Central memory CD8-positive, alpha-beta T cell (primary cell): ENCODE data around the gene HSCB.

Source experiments
- ATAC-seq: fragments of 150-1000 bp; cut with Tn5 transposase; replicated peaks from 2 replicates; pipeline ENCODE4 v1.10.0; 2022; ENCODE audit warnings: mild to moderate bottlenecking, moderate FRiP score, moderate number of reproducible peaks; ENCODE audit not compliant: poor library complexity, severe bottlenecking; ENCODE audit errors: extremely low read depth
- DNase-seq, 2 donors: peaks; one replicate each; pipeline ENCODE4 v3.0.0; 2021; ENCODE audit warnings: low spot score in 2 of 2
- H3K27ac Mint-ChIP-seq: one replicate; pipeline ENCODE4 v1.8.0; 2022; ENCODE audit warnings: low read depth, mild to moderate bottlenecking, moderate library complexity, mixed read lengths
- H3K27me3 Mint-ChIP-seq: one replicate; pipeline ENCODE4 v1.8.0; 2022; ENCODE audit warnings: mixed read lengths
- H3K36me3 Mint-ChIP-seq: one replicate; pipeline ENCODE4 v1.8.0; 2022; ENCODE audit warnings: mild to moderate bottlenecking, moderate library complexity, mixed read lengths; ENCODE audit not compliant: insufficient read depth
- H3K4me1 Mint-ChIP-seq: one replicate; pipeline ENCODE4 v1.8.0; 2022; ENCODE audit warnings: mixed read lengths
- H3K4me3 Mint-ChIP-seq: one replicate; pipeline ENCODE4 v1.8.0; 2022; ENCODE audit warnings: mild to moderate bottlenecking, moderate library complexity, mixed read lengths
- H3K9me3 Mint-ChIP-seq: one replicate; pipeline ENCODE4 v1.8.0; 2022; ENCODE audit warnings: mixed read lengths

The HSCB gene

DNA sequence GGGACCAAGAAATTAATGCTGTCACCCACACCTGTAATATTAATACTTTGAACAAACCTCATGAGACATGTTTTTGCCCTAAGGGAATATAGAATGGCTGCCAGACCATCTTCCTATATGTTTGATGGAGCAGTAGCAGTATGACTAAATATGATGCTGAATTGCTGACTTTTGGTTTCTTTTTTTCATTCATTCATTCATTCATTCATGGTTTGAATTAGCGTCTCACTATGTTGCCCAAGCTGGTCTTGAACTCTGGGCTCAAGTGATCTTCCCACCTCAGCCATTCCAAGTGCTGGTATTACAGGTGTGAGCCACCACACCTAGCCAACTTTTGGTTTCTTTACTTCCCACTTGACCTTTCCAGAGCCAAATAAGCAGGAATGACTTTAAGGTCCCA, 38.5 kb downstream of the HSCB start:
- H3K4me1 Mint-ChIP-seq = peaks cover 8% of the 10 kb centered on the region
- H3K27ac Mint-ChIP-seq = no peak overlapping the region
- H3K9me3 Mint-ChIP-seq = no peaks in the 10 kb centered on the region
- H3K27me3 Mint-ChIP-seq = no peaks in the 10 kb centered on the region
- H3K36me3 Mint-ChIP-seq = peaks cover 62% of the 10 kb centered on the region
- DNase-seq (no peak), ATAC-seq (no peak)
- H3K4me3 Mint-ChIP-seq = no peak overlapping the region

GRCh38 chr22:28783786-28784671, 42.2 kb downstream of the HSCB start:
- no peak for ATAC-seq
- peak overlapping the region; percentile 6 for H3K27ac Mint-ChIP-seq
- H3K9me3 Mint-ChIP-seq = no peaks in the 10 kb centered on the region
- H3K36me3 Mint-ChIP-seq = peaks cover 61% of the 10 kb centered on the region
- no peaks in the 10 kb centered on the region for H3K4me1 Mint-ChIP-seq
- H3K27me3 Mint-ChIP-seq = no peaks in the 10 kb centered on the region
- DNase-seq = no peak
- no peak overlapping the region for H3K4me3 Mint-ChIP-seq

DNA sequence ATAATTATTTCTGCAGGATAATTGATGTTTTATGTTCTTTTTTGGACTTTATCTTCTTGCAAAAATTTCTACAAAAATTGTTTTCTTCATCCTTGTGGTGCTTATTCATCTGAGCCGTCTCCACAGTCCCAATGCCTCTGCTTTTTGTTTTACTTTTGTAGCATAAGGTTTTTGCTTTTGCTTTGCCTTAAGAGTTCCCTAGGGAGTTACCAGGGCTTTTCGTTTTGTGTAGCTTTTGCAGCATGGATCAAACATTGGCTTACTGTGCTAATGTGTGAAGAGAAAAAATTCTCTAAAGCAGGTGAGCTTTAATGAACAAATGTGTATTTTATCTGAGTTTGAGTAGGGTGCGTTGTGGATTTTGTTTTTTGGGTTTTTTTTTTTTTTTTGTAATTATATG, 46.8 kb downstream of the HSCB start:
- no peak overlapping the region for H3K4me3 Mint-ChIP-seq
- H3K36me3 Mint-ChIP-seq = peaks cover 49% of the 10 kb centered on the region
- no peaks in the 10 kb centered on the region for H3K27me3 Mint-ChIP-seq
- peaks cover 26% of the 10 kb centered on the region for H3K4me1 Mint-ChIP-seq
- H3K27ac Mint-ChIP-seq = no peak overlapping the region
- no peaks in the 10 kb centered on the region for H3K9me3 Mint-ChIP-seq
- DNase-seq (no peak), ATAC-seq (no peak)

GRCh38 chr22:28791124-28791523, 49.3 kb downstream of the HSCB start:
- Mint-ChIP-seq H3K9me3 (no peaks in the 10 kb centered on the region), H3K4me1 (peaks cover 47% of the 10 kb centered on the region), H3K27ac (peak overlapping the region; percentile 29), H3K36me3 (peaks cover 45% of the 10 kb centered on the region), H3K27me3 (no peaks in the 10 kb centered on the region), H3K4me3 (no peak overlapping the region)
- DNase-seq = no peak
- ATAC-seq = no peak

- DNase-seq (no peak), ATAC-seq (peak; percentile 40)
- peak overlapping the region; percentile 9 for H3K4me3 Mint-ChIP-seq
- H3K27ac Mint-ChIP-seq = no peak overlapping the region
- H3K9me3 Mint-ChIP-seq = no peaks in the 10 kb centered on the region
- peaks cover 54% of the 10 kb centered on the region for H3K4me1 Mint-ChIP-seq
- peaks cover 48% of the 10 kb centered on the region for H3K36me3 Mint-ChIP-seq
- no peaks in the 10 kb centered on the region for H3K27me3 Mint-ChIP-seq
Measured at GRCh38 chr22:28791841-28792490, 50.1 kb downstream of the HSCB start.

DNA sequence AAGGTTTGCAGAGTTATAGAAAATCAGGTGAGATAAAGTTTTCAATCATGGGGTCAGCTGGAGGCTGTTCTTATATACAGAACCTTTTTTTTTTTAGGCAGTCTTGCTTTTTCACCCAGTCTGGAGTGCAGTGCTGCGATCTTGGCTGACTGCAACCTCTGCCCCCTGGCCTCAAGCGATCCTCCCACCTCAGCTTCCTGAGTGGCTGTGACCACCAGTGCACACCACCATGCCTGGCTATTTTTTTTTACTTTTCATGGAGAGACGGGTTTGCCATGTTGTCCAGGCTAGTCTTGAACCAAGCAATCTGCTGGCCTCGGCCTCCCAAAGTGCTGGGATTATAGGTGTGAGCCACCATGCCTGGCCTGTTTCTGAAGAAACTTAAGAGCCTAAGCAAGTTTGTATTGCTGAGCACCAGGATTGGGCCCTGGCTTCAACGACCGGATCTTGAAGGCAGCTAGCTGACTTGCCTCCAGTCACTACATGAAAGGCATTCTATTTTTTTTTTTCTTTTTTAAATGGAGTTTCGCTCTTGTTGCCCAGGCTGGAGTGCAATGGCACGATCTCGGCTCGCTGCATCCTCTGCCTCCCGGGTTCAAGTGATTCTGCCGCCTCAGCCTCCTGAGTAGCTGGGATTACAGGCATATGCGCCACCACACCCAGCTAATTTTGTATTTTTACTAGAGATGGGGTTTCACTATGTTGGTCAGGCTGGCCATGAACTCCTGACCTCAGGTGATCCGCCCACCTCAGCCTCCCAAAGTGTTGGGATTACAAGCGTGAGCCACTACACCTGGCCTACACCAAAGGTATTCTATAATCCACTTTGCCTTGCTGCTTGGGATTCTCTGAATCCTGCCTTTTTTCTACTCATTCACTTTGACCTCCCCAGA, 50.9 kb downstream of the HSCB start:
- H3K27me3 Mint-ChIP-seq = no peaks in the 10 kb centered on the region
- DNase-seq (no peak), ATAC-seq (peak; percentile 40)
- H3K4me3 Mint-ChIP-seq = peak overlapping the region; percentile 9
- peak overlapping the region; percentile 73 for H3K27ac Mint-ChIP-seq
- H3K36me3 Mint-ChIP-seq = peaks cover 51% of the 10 kb centered on the region
- H3K9me3 Mint-ChIP-seq = no peaks in the 10 kb centered on the region
- peaks cover 61% of the 10 kb centered on the region for H3K4me1 Mint-ChIP-seq

DNA sequence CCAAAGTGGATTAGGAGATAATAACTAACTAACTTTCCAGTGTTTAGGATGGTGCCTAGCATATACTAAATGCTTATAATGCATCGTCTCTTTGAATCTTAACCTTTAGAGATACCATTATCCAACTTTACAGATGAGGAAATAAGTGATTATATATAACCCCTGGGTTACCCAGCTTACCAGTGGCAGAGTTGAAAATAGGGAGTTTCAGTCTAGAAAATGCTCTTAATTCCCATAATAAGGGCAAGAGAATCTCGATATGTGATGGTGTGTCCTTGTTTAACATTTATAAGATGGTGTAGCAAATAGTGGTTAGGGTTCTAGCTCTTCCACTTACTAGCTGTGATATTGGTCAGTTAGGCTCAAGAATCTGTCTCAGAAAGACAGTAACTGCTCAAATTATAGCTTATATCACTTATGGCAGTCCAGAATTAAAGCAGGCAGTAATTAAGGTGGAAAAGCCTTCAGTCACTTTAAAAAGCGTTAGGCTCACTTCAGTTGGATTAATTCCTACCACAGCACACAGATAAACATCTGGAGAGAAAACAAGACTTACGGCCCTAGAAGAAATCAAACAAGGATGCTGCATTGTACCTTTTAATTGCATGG, 52.2 kb downstream of the HSCB start:
- Mint-ChIP-seq H3K36me3 (peaks cover 57% of the 10 kb centered on the region), H3K4me1 (peaks cover 71% of the 10 kb centered on the region), H3K4me3 (no peak overlapping the region), H3K27me3 (no peaks in the 10 kb centered on the region), H3K9me3 (no peaks in the 10 kb centered on the region), H3K27ac (peak overlapping the region; percentile 38)
- ATAC-seq (no peak), DNase-seq (no peak)

- H3K27me3 Mint-ChIP-seq = no peaks in the 10 kb centered on the region
- peak overlapping the region; percentile 6 for H3K4me3 Mint-ChIP-seq
- DNase-seq (no peak), ATAC-seq (no peak)
- H3K4me1 Mint-ChIP-seq = peaks cover 70% of the 10 kb centered on the region
- H3K27ac Mint-ChIP-seq = peak overlapping the region; percentile 68
- H3K36me3 Mint-ChIP-seq = peaks cover 64% of the 10 kb centered on the region
- no peaks in the 10 kb centered on the region for H3K9me3 Mint-ChIP-seq
Measured at GRCh38 chr22:28795071-28795693, 53.3 kb downstream of the HSCB start.

DNA sequence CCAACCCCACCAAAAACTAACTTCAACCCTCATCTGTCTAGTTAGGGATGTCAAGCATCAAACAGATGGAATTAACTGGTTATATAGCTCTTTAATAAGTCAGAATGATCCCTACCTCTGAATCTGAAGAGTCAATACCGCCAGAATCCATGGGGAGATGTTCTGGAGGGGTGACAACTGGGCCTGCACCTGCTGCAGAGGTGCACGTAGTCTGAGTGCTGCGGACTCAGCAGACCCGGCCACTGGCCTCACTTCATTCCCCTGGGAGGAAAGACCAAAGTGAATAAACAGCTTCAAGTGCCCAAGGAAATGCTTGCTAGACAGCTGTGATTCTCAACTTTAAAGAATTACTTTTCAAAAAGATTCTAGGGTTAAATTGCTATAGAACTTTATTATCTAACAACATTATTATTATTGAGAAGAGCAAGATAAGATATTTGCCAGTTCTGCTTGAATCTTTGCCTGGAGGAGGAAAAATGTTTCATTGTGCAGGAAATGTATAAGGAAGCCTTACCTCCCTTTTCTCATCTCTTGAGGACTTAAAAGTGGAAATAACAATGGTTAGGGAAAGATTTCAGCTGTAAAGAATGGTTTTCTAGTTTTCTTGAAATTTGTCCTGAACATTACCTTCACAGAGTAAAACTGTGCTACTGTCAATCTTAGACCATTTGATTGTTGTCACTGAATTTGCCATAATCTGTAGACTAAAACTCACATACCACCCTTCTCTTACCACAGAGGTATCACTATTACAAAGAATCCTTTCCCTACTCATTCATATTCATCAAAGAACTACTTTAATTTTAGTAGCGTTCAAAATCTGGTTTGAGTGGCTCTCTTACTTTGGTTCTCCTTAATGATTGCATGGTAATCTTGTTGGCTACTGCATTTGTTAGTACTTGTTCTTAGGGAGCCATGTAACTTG, 54.4 kb downstream of the HSCB start:
- peaks cover 65% of the 10 kb centered on the region for H3K4me1 Mint-ChIP-seq
- H3K9me3 Mint-ChIP-seq = no peaks in the 10 kb centered on the region
- no peak for DNase-seq
- no peak for ATAC-seq
- H3K4me3 Mint-ChIP-seq = peak overlapping the region; percentile 87
- H3K36me3 Mint-ChIP-seq = peaks cover 73% of the 10 kb centered on the region
- no peaks in the 10 kb centered on the region for H3K27me3 Mint-ChIP-seq
- H3K27ac Mint-ChIP-seq = peak overlapping the region; percentile 68

DNA sequence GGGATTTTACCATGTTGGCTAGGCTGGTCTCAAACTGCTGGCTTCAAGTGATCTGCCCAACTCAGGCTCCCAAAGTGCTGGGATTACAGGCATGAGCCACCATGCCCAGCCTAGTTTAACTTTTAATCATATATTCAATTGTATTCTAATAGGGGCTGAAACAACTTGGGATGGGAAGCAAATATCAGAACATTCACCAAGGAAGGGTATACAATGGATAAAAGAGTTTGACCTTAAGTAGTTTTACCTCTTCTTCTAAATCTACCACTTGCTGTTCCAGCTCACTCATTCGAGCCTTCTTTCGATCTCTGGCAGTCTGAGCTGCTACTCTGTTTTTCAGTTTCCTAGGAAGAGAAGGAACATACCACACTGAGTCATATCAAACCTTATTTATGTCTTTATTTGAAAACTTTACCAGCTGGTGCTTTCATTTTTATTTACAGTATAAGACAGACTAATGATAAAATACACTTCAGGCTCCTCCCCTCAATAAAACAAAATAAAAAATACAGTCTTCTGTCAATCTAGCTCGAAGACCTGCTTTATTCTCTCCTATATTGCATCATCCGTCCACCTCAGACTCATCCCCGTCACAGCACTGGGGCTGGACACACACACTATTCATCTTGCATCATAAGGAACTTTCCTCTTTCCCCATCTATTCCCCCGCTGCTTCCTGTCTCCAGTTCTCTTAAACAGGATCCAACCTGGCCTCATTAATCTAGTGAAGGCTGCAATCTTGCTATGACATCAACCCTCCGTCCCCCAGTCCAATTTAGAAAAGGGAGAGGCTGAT, 57.2 kb downstream of the HSCB start:
- no peak for DNase-seq
- H3K36me3 Mint-ChIP-seq = peaks cover 61% of the 10 kb centered on the region

More for the DNA sequence above, 57.2 kb downstream of the HSCB start:
- peak; percentile 3 for ATAC-seq
- H3K9me3 Mint-ChIP-seq = no peaks in the 10 kb centered on the region
- H3K27me3 Mint-ChIP-seq = no peaks in the 10 kb centered on the region
- peaks cover 67% of the 10 kb centered on the region for H3K4me1 Mint-ChIP-seq
- peak overlapping the region; percentile 98 for H3K27ac Mint-ChIP-seq
- H3K4me3 Mint-ChIP-seq = peak overlapping the region; percentile 87
